ENCODE results near the gene EPHB2. TPM values are rescaled to one million over a fixed set of nuclear protein-coding genes. Genes with fewer than 3 reads are reported as not detected.

EPHB2 gene
- total RNA-seq, 1 experiment from 2014 or later, result 0.79 TPM

GRCh38 chr1:22816067-22816775, 105.6 kb downstream of the EPHB2 start:
- peaks cover 8% of the 10 kb centered on the region for H3K4me1 Mint-ChIP-seq (ENCODE audit: insufficient read depth, unreplicated experiment)
- no peak overlapping the region for H3K4me3 Mint-ChIP-seq (ENCODE audit: unreplicated experiment)
- H3K9me3 Mint-ChIP-seq (ENCODE audit: unreplicated experiment), result no peaks in the 10 kb centered on the region
- BruUV-seq (replicated peaks), result no TSS peak
- intact Hi-C loops (cut with micrococcal nuclease), result no loop called here
- H3K27ac Mint-ChIP-seq (ENCODE audit: low read depth, unreplicated experiment), result no peak overlapping the region
- POLR2A ChIA-PET, result no interaction called here
- TF ChIP-seq, protein P1, sequence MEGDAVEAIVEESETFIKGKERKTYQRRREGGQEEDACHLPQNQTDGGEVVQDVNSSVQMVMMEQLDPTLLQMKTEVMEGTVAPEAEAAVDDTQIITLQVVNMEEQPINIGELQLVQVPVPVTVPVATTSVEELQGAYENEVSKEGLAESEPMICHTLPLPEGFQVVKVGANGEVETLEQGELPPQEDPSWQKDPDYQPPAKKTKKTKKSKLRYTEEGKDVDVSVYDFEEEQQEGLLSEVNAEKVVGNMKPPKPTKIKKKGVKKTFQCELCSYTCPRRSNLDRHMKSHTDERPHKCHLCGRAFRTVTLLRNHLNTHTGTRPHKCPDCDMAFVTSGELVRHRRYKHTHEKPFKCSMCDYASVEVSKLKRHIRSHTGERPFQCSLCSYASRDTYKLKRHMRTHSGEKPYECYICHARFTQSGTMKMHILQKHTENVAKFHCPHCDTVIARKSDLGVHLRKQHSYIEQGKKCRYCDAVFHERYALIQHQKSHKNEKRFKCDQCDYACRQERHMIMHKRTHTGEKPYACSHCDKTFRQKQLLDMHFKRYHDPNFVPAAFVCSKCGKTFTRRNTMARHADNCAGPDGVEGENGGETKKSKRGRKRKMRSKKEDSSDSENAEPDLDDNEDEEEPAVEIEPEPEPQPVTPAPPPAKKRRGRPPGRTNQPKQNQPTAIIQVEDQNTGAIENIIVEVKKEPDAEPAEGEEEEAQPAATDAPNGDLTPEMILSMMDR (IDR thresholded peaks at IDR 0.05; ENCODE audit: unreplicated experiment), result no peak
- no peaks in the 10 kb centered on the region for H3K36me3 Mint-ChIP-seq (ENCODE audit: insufficient read depth, unreplicated experiment)
- CTCF ChIA-PET, result no interaction called here
- H3K27me3 Mint-ChIP-seq (ENCODE audit: insufficient read depth, unreplicated experiment), result no peaks in the 10 kb centered on the region
- DNase-seq (ENCODE audit: unreplicated experiment), result no peak

- BruUV-seq (replicated peaks), result no TSS peak
- ChIA-PET POLR2A (interaction anchor here (1.4 kb wide), 1 partner anchor 17 kb away, joined by 5 read pairs; no protein-coding TSS in a partner anchor), CTCF (no interaction called here)
- Mint-ChIP-seq H3K9me3 (ENCODE audit: unreplicated experiment) (no peaks in the 10 kb centered on the region), H3K27me3 (ENCODE audit: insufficient read depth, unreplicated experiment) (no peaks in the 10 kb centered on the region), H3K36me3 (ENCODE audit: insufficient read depth, unreplicated experiment) (no peaks in the 10 kb centered on the region), H3K27ac (ENCODE audit: low read depth, unreplicated experiment) (no peak overlapping the region), H3K4me1 (ENCODE audit: insufficient read depth, unreplicated experiment) (peaks cover 8% of the 10 kb centered on the region), H3K4me3 (ENCODE audit: unreplicated experiment) (no peak overlapping the region)
- TF ChIP-seq, protein P1 (IDR thresholded peaks at IDR 0.05; ENCODE audit: unreplicated experiment), result no peak
- intact Hi-C loops (cut with micrococcal nuclease), result no loop called here
- DNase-seq (ENCODE audit: unreplicated experiment), result no peak
Observed at GRCh38 chr1:22816803-22817202, 106.2 kb downstream of the EPHB2 start.

DNA sequence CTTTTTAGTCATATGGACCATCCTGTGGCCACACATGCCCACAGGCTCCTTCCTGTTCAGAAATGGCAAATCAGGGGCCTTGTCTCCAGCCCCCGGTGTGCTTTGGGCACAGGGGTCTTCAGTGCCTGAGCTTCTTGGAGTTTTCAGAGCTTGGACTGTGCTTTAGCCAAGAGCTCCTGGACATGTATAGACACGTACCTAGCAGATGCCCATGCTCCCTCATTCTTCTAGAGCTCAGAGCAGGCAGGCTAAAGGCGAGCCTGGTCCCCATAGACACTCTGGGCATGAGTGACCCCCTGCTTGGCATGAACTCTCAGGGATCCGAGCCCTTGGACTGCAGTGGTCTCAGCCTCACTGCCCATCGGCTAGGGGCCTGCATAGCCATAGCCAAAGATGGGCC, 106.8 kb downstream of the EPHB2 start:
- no peaks in the 10 kb centered on the region for H3K36me3 Mint-ChIP-seq (ENCODE audit: insufficient read depth, unreplicated experiment)
- H3K9me3 Mint-ChIP-seq (ENCODE audit: unreplicated experiment), result no peaks in the 10 kb centered on the region
- no peaks in the 10 kb centered on the region for H3K27me3 Mint-ChIP-seq (ENCODE audit: insufficient read depth, unreplicated experiment)
- BruUV-seq (replicated peaks), result no TSS peak
- peaks cover 8% of the 10 kb centered on the region for H3K4me1 Mint-ChIP-seq (ENCODE audit: insufficient read depth, unreplicated experiment)
- DNase-seq (ENCODE audit: unreplicated experiment), result peak; percentile 20
- no peak overlapping the region for H3K4me3 Mint-ChIP-seq (ENCODE audit: unreplicated experiment)
- TF ChIP-seq, protein P1 (IDR thresholded peaks at IDR 0.05; ENCODE audit: unreplicated experiment), result no peak
- ChIA-PET POLR2A (interaction anchor here (1.4 kb wide), 1 partner anchor 16 kb away, joined by 5 read pairs; no protein-coding TSS in a partner anchor), CTCF (no interaction called here)
- intact Hi-C loops (cut with micrococcal nuclease), result no loop called here
- H3K27ac Mint-ChIP-seq (ENCODE audit: low read depth, unreplicated experiment), result peak overlapping the region; percentile 4

- TF ChIP-seq, protein P1 (IDR thresholded peaks at IDR 0.05; ENCODE audit: unreplicated experiment), result no peak
- peak overlapping the region; percentile 4 for H3K27ac Mint-ChIP-seq (ENCODE audit: low read depth, unreplicated experiment)
- no peak for DNase-seq (ENCODE audit: unreplicated experiment)
Observed at GRCh38 chr1:22818061-22818770, 107.6 kb downstream of the EPHB2 start.

More at GRCh38 chr1:22818061-22818770, 107.6 kb downstream of the EPHB2 start:
- CTCF ChIA-PET, result interaction anchor here (1.7 kb wide), 1 partner anchor 70 kb away, joined by 4 read pairs; no protein-coding TSS in a partner anchor
- no peaks in the 10 kb centered on the region for H3K9me3 Mint-ChIP-seq (ENCODE audit: unreplicated experiment)
- POLR2A ChIA-PET, result interaction anchor here (0.6 to 1.4 kb wide), 2 partner anchors 16 to 654 kb away, joined by 3 to 5 read pairs; no protein-coding TSS in a partner anchor
- no TSS peak for BruUV-seq (replicated peaks)
- no peak overlapping the region for H3K4me3 Mint-ChIP-seq (ENCODE audit: unreplicated experiment)
- H3K27me3 Mint-ChIP-seq (ENCODE audit: insufficient read depth, unreplicated experiment), result no peaks in the 10 kb centered on the region
- no peaks in the 10 kb centered on the region for H3K36me3 Mint-ChIP-seq (ENCODE audit: insufficient read depth, unreplicated experiment)
- intact Hi-C loops (cut with micrococcal nuclease), result no loop called here
- H3K4me1 Mint-ChIP-seq (ENCODE audit: insufficient read depth, unreplicated experiment), result peaks cover 8% of the 10 kb centered on the region

Data from MCF 10A (cell line).